Measurements from ENCODE around the gene SLC31A1.

- TF ChIP-seq CTCF (conservative IDR thresholded peaks at IDR 0.05; ENCODE audit: low read depth in 2 of 2): no peak
- TF ChIP-seq REST (IDR thresholded peaks at IDR 0.05; ENCODE audit: unreplicated experiment): no peak
- TF ChIP-seq POLR2AphosphoS5 (IDR thresholded peaks at IDR 0.05; ENCODE audit: low read depth): no peak
- TF ChIP-seq EZH2 (IDR thresholded peaks at IDR 0.05; ENCODE audit: low read depth, unreplicated experiment): no peak
- TF ChIP-seq CREB1 (CRISPR knock-in tag; IDR thresholded peaks at IDR 0.05; ENCODE audit: low read depth): no peak
Measured at GRCh38 chr9:113257863-113258262, 36.5 kb downstream of the SLC31A1 start.

All from GM23338 (cell line).